ENCODE measurements around the gene NAALADL2.

GRCh38 chr3:175193815-175194518 lies 334.8 kb downstream of the NAALADL2 start:
- TF ChIP-seq POLR2A (IDR thresholded peaks at IDR 0.05): no peak
- TF ChIP-seq CTCF (IDR thresholded peaks at IDR 0.05): no peak

Data from body of pancreas (tissue), 4 donors.